Peyer's patch (tissue), 4 donors: ENCODE results near the gene IDNK.

Source experiments
- POLR2A ChIP-seq, 2 donors: fragments of 450-650 bp; IDR thresholded peaks; one replicate each; pipeline ENCODE4 v1.5.1; 2017; ENCODE audit warnings: antibody characterized with exemption in 2 of 2, mild to moderate bottlenecking in 2 of 2, moderate library complexity in 2 of 2
- TF ChIP-seq, protein P1 (sequence below), 6 experiments: fragments of 450-650 bp in 4 of 6; fragments of 200-600 bp in 2 of 6; sonication (generic) in 1 of 6; IDR thresholded peaks; one replicate each; pipeline ENCODE4 v1.5.1; 2017 to 2019; ENCODE audit warnings: antibody characterized with exemption in 6 of 6, mild to moderate bottlenecking in 3 of 6, moderate library complexity in 1 of 6

DNA sequence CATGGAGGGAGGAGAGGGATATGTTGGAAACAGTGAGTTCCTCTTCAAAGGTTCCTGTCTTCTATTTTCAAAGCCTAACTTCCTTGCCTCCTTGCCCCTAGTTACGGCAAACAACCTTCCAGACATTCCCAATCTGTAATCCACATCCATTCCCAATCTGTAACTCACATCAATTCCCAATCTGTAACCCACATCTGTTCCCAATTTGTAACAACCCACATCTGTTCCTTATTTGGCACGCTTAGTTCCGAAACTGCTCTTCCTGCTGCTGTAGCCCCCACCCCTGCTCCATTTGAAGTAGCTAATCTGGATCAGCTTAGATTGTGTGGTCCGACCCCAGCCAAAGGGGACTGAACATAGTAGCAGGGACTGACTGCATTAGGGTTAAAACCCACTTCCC, 23.9 kb upstream of the IDNK start:
- TF ChIP-seq, protein P1, sequence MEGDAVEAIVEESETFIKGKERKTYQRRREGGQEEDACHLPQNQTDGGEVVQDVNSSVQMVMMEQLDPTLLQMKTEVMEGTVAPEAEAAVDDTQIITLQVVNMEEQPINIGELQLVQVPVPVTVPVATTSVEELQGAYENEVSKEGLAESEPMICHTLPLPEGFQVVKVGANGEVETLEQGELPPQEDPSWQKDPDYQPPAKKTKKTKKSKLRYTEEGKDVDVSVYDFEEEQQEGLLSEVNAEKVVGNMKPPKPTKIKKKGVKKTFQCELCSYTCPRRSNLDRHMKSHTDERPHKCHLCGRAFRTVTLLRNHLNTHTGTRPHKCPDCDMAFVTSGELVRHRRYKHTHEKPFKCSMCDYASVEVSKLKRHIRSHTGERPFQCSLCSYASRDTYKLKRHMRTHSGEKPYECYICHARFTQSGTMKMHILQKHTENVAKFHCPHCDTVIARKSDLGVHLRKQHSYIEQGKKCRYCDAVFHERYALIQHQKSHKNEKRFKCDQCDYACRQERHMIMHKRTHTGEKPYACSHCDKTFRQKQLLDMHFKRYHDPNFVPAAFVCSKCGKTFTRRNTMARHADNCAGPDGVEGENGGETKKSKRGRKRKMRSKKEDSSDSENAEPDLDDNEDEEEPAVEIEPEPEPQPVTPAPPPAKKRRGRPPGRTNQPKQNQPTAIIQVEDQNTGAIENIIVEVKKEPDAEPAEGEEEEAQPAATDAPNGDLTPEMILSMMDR (IDR thresholded peaks at IDR 0.05), result no peak
- no peak for TF ChIP-seq POLR2A (IDR thresholded peaks at IDR 0.05)
